PC-3 (cell line): ENCODE measurements around the gene CKAP4. TPM values are rescaled to one million over a fixed set of nuclear protein-coding genes. Genes with fewer than 3 reads are reported as not detected.

Experiments used
- ATAC-seq: fragments of 200-7000 bp; cut with Tn5 transposase; 2 replicates; pipeline ENCODE4 v1.9.1; 2020; ENCODE audit warnings: mild to moderate bottlenecking, moderate library complexity
- BruUV-seq: library from RNA; stranded (reverse); fragments of 400-500 nt; replicated peaks from 2 replicates; lab custom pipeline; 2021; lab: Mats Ljungman, UMichigan
- CTCF ChIA-PET: fragments of 300-600 bp; sonication (Branson Sonifier 250); formaldehyde crosslinking; loops from one replicate; lab custom pipeline; 2022; ENCODE audit warnings: antibody characterized with exemption; lab: Charles Lee
- POLR2A ChIA-PET: fragments of 300-600 bp; sonication (Branson Sonifier 250); formaldehyde crosslinking; loops from one replicate; lab custom pipeline; 2022; ENCODE audit warnings: antibody characterized with exemption; ENCODE audit not compliant: unreplicated experiment; lab: Charles Lee
- DNase-seq: peaks from one replicate; pipeline ENCODE4 v3.0.0-alpha.2; 2015
- H2AFZ ChIP-seq: fragments of 300-600 bp; sonication (generic); 2 replicates; pipeline ENCODE4 v1.6.0; 2016; ENCODE audit warnings: antibody characterized with exemption, low read length
- H3F3A ChIP-seq: fragments of 300-600 bp; sonication (generic); one replicate; pipeline ENCODE4 v1.6.0; 2017; ENCODE audit warnings: antibody characterized with exemption, low read length, control low read depth, mild to moderate bottlenecking; ENCODE audit not compliant: unreplicated experiment
- H3K27ac ChIP-seq: fragments of 300-600 bp; sonication (generic); 2 replicates; pipeline ENCODE4 v1.5.1; 2016; ENCODE audit warnings: mild to moderate bottlenecking, low read length
- H3K27me3 ChIP-seq: fragments of 300-600 bp; sonication (generic); 2 replicates; pipeline ENCODE4 v1.6.1; 2016; ENCODE audit warnings: low read length, mixed read lengths
- H3K36me3 ChIP-seq: fragments of 300-600 bp; sonication (generic); 2 replicates; pipeline ENCODE4 v1.6.1; 2016; ENCODE audit warnings: low read depth, mixed run types, low read length, mixed read lengths
- H3K4me1 ChIP-seq: fragments of 300-600 bp; sonication (generic); 2 replicates; pipeline ENCODE4 v1.5.1; 2016; ENCODE audit warnings: low read length; ENCODE audit not compliant: insufficient read depth
- H3K4me2 ChIP-seq: fragments of 300-600 bp; sonication (generic); 2 replicates; pipeline ENCODE4 v1.6.0; 2016; ENCODE audit warnings: low read length
- H3K4me3 ChIP-seq: fragments of 300-600 bp; sonication (generic); 2 replicates; pipeline ENCODE4 v1.5.1; 2016; ENCODE audit warnings: mild to moderate bottlenecking, low read length, mixed read lengths
- H3K79me2 ChIP-seq: fragments of 300-600 bp; sonication (generic); 2 replicates; pipeline ENCODE4 v1.6.1; 2017; ENCODE audit warnings: low read length, mixed read lengths
- H3K9ac ChIP-seq: fragments of 300-600 bp; sonication (generic); 2 replicates; pipeline ENCODE4 v1.6.0; 2016; ENCODE audit warnings: mild to moderate bottlenecking, low read length
- H3K9me2 ChIP-seq: fragments of 300-600 bp; sonication (generic); replicated peaks from 2 replicates; pipeline ENCODE4 v1.6.1; 2016; ENCODE audit warnings: mixed run types, low read length, mixed read lengths
- H3K9me3 ChIP-seq: fragments of 300-600 bp; sonication (generic); 2 replicates; pipeline ENCODE4 v1.6.1; 2016; ENCODE audit warnings: low read length, mixed read lengths
- H4K20me1 ChIP-seq: fragments of 300-600 bp; sonication (generic); 2 replicates; pipeline ENCODE4 v1.6.1; 2016; ENCODE audit warnings: low read length, mixed read lengths
- CTCF ChIP-seq: fragments of 300-600 bp; sonication (generic); conservative IDR thresholded peaks from 2 replicates; pipeline ENCODE4 v1.5.1; 2017; ENCODE audit warnings: antibody characterized with exemption, low read depth, mild to moderate bottlenecking, low read length
- EZH2 ChIP-seq: fragments of 300-600 bp; sonication (generic); IDR thresholded peaks from one replicate; pipeline ENCODE4 v1.6.1; 2017; ENCODE audit warnings: antibody characterized with exemption, mild to moderate bottlenecking, low read length; ENCODE audit not compliant: unreplicated experiment
- EZH2phosphoT487 ChIP-seq: fragments of 300-600 bp; sonication (generic); IDR thresholded peaks from 2 replicates; pipeline ENCODE4 v1.6.1; 2018; ENCODE audit warnings: mild to moderate bottlenecking, antibody characterized with exemption, low read length, borderline replicate concordance
- intact Hi-C: fragments of 100-400 bp; cut with micrococcal nuclease; formaldehyde crosslinking; loops from 2 replicates; pipeline ENCODE4 v1.9.0; 2023
- total RNA-seq: library from RNA; depleted of rRNA; stranded (reverse); fragments of >200 nt; gene quantifications from 2 replicates; pipeline ENCODE4 v1.2.3, GENCODE V29; 2014

The CKAP4 gene
- total RNA-seq, 1 experiment from 2014 or later, result 76.3 TPM

DNA sequence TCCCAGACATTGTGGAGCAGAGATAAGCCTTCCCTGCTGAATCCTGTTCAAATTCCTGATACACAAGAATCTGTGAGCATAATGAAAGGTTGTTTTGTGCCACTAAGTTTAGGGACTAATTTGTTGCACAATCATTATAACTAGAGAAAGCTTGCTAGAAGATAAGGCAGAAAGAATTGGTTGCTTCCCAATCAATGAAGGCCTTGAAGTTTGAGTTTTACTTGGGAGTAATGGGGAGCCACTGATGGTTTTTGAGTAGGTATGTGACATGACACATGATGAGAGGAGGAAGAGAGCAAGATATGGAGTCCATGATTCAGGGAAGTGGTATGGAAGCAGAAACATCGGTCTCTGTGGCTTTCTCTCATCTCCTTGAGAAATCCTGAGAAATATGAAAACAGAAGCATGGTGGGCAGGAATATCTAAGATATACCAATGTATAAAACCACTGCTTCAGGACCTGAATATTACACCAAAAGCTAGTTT lies 41.4 kb upstream of the CKAP4 start:
- POLR2A ChIA-PET, result no interaction called here

GRCh38 chr12:106288494-106289195 lies 40.8 kb upstream of the CKAP4 start:
- Histone ChIP-seq H4K20me1 (no peaks in the 10 kb centered on the region), H3K9ac (peak overlapping the region; percentile 65), H3K27me3 (no peaks in the 10 kb centered on the region), H3K9me2 (no peaks in the 10 kb centered on the region), H2AFZ (peak overlapping the region; percentile 70), H3K79me2 (no peaks in the 10 kb centered on the region), H3K4me1 (peaks cover 50% of the 10 kb centered on the region), H3K4me2 (peak overlapping the region; percentile 58), H3K36me3 (no peaks in the 10 kb centered on the region), H3F3A (peaks cover 13% of the 10 kb centered on the region), H3K27ac (peak overlapping the region; percentile 96), H3K9me3 (no peaks in the 10 kb centered on the region), H3K4me3 (no peak overlapping the region)
- CTCF ChIA-PET, result no interaction called here
- TF ChIP-seq CTCF, result no peak
- TF ChIP-seq EZH2phosphoT487, result no peak
- no peak for TF ChIP-seq EZH2
- POLR2A ChIA-PET, result no interaction called here
- ATAC-seq (peak; percentile 92), DNase-seq (peak; percentile 97)
- BruUV-seq, result TSS peak; percentile 77
- intact Hi-C loops, result loop anchor here (1.0 to 10.0 kb wide), 4 partner anchors 8 to 1074 kb away; no protein-coding TSS in a partner anchor

More for the DNA sequence above, 41.4 kb upstream of the CKAP4 start:
- Histone ChIP-seq H3K9me2 (no peaks in the 10 kb centered on the region), H4K20me1 (no peaks in the 10 kb centered on the region), H3K4me2 (peak overlapping the region; percentile 58), H3K79me2 (no peaks in the 10 kb centered on the region), H2AFZ (peak overlapping the region; percentile 70), H3K9me3 (no peaks in the 10 kb centered on the region), H3K9ac (peak overlapping the region; percentile 65), H3K4me3 (no peak overlapping the region), H3K27me3 (no peaks in the 10 kb centered on the region), H3F3A (peaks cover 13% of the 10 kb centered on the region), H3K36me3 (no peaks in the 10 kb centered on the region), H3K27ac (peak overlapping the region; percentile 96), H3K4me1 (peaks cover 46% of the 10 kb centered on the region)
- no peak for TF ChIP-seq EZH2
- no peak for TF ChIP-seq EZH2phosphoT487
- no peak for TF ChIP-seq CTCF
- ATAC-seq (no peak), DNase-seq (no peak)
- CTCF ChIA-PET, result no interaction called here
- intact Hi-C loops, result loop anchor here (5.0 to 10.0 kb wide), 3 partner anchors 53 to 1074 kb away; no protein-coding TSS in a partner anchor
- no TSS peak for BruUV-seq

GRCh38 chr12:106288101-106288493 lies 40.3 kb upstream of the CKAP4 start:
- DNase-seq (no peak), ATAC-seq (peak; percentile 4)
- no peaks in the 10 kb centered on the region for H3K27me3 ChIP-seq
- no peaks in the 10 kb centered on the region for H4K20me1 ChIP-seq
- H3K9ac ChIP-seq, result peak overlapping the region; percentile 14; the same call in 1 of the 2 replicates
- peaks cover 50% of the 10 kb centered on the region for H3K4me1 ChIP-seq
- ChIA-PET CTCF (no interaction called here), POLR2A (no interaction called here)
- TF ChIP-seq EZH2 (no peak), EZH2phosphoT487 (no peak), CTCF (no peak)
- intact Hi-C loops, result loop anchor here (1.0 to 10.0 kb wide), 4 partner anchors 8 to 1073 kb away; no protein-coding TSS in a partner anchor
- H2AFZ ChIP-seq, result no peak overlapping the region
- H3F3A ChIP-seq, result peaks cover 13% of the 10 kb centered on the region
- H3K36me3 ChIP-seq, result no peaks in the 10 kb centered on the region
- H3K9me2 ChIP-seq, result no peaks in the 10 kb centered on the region
- H3K79me2 ChIP-seq, result no peaks in the 10 kb centered on the region
- no peak overlapping the region for H3K4me3 ChIP-seq
- H3K27ac ChIP-seq, result peak overlapping the region; percentile 96
- H3K9me3 ChIP-seq, result no peaks in the 10 kb centered on the region
- H3K4me2 ChIP-seq, result peak overlapping the region; percentile 51
- TSS peak; percentile 79 for BruUV-seq
